ENCODE measurements around the gene UBE2D2.

DNA sequence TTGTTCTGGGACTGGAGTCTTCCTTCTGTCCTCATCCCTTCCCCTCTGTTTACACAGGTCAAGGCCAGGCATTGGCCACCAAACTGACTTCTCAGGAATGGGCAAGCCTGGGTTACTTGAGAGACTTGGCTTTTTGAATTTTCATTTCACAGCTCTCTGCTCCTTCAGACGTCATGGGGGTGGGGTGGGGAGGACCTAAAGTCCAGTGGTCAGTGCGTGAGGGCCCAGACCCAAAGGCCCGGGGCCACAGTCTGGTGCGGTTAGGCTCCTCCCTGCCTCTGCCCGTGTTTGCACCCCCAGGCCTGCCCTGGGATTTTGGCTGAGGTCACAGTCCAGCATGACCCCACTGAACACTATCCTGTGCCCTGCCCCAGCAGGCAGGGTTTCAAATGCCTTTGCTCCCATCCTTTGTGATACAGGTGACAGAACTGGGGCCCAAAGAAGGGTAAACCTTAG is 82.9 kb downstream of the UBE2D2 start:
- no peak for TF ChIP-seq POLR2A (IDR thresholded peaks at IDR 0.05)
- TF ChIP-seq, protein P1, sequence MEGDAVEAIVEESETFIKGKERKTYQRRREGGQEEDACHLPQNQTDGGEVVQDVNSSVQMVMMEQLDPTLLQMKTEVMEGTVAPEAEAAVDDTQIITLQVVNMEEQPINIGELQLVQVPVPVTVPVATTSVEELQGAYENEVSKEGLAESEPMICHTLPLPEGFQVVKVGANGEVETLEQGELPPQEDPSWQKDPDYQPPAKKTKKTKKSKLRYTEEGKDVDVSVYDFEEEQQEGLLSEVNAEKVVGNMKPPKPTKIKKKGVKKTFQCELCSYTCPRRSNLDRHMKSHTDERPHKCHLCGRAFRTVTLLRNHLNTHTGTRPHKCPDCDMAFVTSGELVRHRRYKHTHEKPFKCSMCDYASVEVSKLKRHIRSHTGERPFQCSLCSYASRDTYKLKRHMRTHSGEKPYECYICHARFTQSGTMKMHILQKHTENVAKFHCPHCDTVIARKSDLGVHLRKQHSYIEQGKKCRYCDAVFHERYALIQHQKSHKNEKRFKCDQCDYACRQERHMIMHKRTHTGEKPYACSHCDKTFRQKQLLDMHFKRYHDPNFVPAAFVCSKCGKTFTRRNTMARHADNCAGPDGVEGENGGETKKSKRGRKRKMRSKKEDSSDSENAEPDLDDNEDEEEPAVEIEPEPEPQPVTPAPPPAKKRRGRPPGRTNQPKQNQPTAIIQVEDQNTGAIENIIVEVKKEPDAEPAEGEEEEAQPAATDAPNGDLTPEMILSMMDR (IDR thresholded peaks at IDR 0.05) = no peak

All from ovary (tissue), 3 donors.